PFSK-1 (cell line): ENCODE measurements around the gene OGFOD3.

Source experiments
- FOXP2 ChIP-seq: optimal IDR thresholded peaks from 2 replicates; pipeline ENCODE3; 2011; ENCODE audit warnings: borderline replicate concordance, control low read depth, inconsistent platforms; ENCODE audit not compliant: insufficient read depth; ENCODE audit errors: extremely low read length, extremely low read depth
- POLR2AphosphoS5 ChIP-seq: IDR thresholded peaks from 2 replicates; pipeline ENCODE4 v1.6.1; 2012; ENCODE audit warnings: low read depth, mild to moderate bottlenecking, control low read depth, low read length, moderate library complexity
- SIN3A ChIP-seq: IDR thresholded peaks from 2 replicates; pipeline ENCODE4 v1.6.1; 2012; ENCODE audit warnings: mild to moderate bottlenecking, low read length, moderate library complexity, borderline replicate concordance; ENCODE audit not compliant: insufficient read depth
- TAF1 ChIP-seq: IDR thresholded peaks from 2 replicates; pipeline ENCODE4 v1.6.1; 2012; ENCODE audit warnings: low read length, control low read depth, borderline replicate concordance; ENCODE audit not compliant: insufficient read depth
- TF ChIP-seq, protein P1 (sequence below), 2 experiments: IDR thresholded peaks; 2 replicates each; pipeline versions ENCODE4 v1.6.1 to v1.8.0; 2011 to 2012; ENCODE audit warnings: low read depth in 2 of 2, low read length in 2 of 2, control low read depth in 1 of 2, inconsistent platforms in 1 of 2, mild to moderate bottlenecking in 1 of 2, moderate library complexity in 1 of 2; ENCODE audit not compliant: insufficient read depth in 1 of 2

DNA sequence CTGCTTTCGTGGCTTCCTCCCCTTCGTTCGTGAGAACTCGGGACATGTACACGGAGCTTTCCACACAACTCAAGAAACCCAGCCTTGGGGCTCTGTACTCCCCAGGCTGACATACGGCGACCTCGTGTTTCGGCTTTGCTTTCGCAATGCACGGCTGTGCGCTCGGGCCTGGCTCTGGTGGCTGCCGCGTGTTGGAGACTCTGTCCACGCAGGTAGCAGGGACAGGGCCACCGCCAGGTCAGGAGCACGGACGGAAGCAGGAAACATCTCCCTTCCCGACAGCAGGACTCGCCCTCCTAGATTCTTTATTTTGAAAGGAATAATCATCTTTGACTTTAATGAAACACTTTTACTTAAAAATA, 29.5 kb downstream of the OGFOD3 start:
- no peak for TF ChIP-seq SIN3A
- no peak for TF ChIP-seq POLR2AphosphoS5
- TF ChIP-seq TAF1 = no peak
- TF ChIP-seq FOXP2 = no peak
- TF ChIP-seq, protein P1, sequence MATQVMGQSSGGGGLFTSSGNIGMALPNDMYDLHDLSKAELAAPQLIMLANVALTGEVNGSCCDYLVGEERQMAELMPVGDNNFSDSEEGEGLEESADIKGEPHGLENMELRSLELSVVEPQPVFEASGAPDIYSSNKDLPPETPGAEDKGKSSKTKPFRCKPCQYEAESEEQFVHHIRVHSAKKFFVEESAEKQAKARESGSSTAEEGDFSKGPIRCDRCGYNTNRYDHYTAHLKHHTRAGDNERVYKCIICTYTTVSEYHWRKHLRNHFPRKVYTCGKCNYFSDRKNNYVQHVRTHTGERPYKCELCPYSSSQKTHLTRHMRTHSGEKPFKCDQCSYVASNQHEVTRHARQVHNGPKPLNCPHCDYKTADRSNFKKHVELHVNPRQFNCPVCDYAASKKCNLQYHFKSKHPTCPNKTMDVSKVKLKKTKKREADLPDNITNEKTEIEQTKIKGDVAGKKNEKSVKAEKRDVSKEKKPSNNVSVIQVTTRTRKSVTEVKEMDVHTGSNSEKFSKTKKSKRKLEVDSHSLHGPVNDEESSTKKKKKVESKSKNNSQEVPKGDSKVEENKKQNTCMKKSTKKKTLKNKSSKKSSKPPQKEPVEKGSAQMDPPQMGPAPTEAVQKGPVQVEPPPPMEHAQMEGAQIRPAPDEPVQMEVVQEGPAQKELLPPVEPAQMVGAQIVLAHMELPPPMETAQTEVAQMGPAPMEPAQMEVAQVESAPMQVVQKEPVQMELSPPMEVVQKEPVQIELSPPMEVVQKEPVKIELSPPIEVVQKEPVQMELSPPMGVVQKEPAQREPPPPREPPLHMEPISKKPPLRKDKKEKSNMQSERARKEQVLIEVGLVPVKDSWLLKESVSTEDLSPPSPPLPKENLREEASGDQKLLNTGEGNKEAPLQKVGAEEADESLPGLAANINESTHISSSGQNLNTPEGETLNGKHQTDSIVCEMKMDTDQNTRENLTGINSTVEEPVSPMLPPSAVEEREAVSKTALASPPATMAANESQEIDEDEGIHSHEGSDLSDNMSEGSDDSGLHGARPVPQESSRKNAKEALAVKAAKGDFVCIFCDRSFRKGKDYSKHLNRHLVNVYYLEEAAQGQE (IDR thresholded peaks at IDR 0.05; ENCODE audit: insufficient read depth in 1 of 2, low read depth in 2 of 2, low read length in 2 of 2) = no peak
